ENCODE data around the gene RRP15. TPM values are rescaled to one million over a fixed set of nuclear protein-coding genes. Genes with fewer than 3 reads are reported as not detected.

The RRP15 gene
- total and polyA plus RNA-seq, 2 of the 13 experiments (the other 11 are each of a cell fraction or from before 2014, with no cell fraction given), result 2.1 to 37.5 TPM

DNA sequence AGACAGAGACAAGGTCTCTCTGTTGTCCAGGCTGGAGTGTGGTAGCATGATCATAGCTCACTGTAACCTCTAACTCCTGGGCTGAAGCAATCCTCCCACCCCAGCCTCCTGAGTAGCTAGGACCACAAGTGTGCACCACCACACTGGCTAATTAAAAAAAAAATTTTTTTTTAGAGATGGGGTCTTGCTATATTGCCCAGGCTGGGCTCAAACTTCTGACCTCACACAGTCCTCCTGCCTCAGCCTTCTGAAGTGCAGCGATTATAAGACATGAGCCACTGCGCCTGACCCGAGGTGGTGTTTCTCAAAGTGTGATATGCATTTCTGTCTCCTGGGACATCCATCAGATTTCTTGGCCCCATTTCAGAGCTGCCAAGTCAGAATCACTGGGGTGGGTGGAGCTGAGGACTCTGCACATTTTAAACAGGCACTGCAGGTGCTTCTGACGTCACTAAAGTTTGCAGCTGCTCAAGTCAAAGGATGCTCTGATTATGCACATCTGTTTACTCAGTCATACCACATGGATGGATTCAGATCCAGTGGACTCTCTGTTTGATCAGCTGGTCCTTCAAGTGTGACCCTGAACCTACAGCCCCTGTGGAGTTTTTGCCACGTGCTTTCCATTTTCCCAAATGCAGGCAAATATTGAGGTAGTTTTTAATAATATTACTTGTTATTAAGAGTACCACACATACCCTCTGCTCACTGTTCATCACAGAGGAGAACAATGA, 81.4 kb downstream of the RRP15 start (continued):
- TF ChIP-seq, protein P1, sequence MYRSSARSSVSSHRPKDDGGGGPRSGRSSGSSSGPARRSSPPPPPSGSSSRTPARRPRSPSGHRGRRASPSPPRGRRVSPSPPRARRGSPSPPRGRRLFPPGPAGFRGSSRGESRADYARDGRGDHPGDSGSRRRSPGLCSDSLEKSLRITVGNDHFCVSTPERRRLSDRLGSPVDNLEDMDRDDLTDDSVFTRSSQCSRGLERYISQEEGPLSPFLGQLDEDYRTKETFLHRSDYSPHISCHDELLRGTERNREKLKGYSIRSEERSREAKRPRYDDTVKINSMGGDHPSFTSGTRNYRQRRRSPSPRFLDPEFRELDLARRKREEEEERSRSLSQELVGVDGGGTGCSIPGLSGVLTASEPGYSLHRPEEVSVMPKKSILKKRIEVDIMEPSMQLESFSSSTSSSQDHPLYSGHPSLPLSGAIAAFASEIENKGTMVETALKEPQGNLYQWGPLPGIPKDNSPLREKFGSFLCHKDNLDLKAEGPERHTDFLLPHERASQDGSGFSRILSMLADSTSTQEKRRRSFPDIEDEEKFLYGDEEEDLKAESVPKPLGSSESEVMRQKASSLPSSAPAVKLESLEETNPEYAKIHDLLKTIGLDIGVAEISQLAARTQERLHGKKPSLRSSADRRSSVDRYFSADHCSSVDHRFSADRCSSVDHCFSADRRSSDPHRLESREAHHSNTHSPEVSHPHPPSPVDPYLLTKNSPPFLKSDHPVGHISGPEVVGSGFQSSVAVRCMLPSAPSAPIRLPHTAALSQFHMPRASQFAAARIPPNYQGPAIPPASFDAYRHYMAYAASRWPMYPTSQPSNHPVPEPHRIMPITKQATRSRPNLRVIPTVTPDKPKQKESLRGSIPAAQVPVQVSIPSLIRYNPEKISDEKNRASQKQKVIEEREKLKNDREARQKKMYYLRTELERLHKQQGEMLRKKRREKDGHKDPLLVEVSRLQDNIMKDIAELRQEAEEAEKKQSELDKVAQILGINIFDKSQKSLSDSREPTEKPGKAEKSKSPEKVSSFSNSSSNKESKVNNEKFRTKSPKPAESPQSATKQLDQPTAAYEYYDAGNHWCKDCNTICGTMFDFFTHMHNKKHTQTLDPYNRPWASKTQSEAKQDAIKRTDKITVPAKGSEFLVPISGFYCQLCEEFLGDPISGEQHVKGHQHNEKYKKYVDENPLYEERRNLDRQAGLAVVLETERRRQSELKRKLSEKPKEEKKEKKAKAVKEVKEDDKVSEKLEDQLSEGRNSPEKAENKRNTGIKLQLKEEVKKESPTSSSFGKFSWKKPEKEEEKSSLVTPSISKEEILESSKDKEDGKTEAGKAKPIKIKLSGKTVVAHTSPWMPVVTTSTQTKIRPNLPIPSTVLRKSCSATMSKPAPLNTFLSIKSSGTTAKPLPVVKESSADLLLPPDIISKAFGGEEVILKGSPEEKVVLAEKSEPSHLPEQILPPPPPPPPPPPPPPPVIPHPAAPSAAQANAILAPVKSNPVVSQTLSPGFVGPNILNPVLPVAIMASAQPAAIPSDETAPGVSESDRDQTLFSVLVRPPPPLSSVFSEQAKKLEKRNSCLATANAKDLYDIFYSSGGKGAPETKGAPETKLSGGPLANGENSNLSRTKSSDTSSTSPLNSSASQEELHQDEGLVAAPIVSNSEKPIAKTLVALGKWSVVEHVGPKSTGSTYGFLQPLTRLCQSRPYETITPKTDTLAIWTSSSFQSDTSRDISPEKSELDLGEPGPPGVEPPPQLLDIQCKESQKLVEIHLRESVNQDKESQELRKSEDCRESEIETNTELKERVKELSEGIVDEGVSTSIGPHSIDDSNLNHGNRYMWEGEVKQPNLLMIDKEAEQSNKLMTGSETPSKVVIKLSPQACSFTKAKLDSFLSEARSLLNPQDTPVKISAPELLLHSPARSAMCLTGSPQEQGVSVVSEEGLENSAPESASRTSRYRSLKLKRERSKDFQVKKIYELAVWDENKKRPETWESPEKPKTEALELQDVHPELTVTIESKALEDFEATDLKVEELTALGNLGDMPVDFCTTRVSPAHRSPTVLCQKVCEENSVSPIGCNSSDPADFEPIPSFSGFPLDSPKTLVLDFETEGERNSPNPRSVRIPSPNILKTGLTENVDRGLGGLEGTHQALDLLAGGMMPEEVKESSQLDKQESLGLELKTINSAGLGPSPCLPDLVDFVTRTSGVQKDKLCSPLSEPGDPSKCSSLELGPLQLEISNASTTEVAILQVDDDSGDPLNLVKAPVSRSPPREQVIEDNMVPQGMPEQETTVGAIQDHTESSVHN (CRISPR knock-in tag; IDR thresholded peaks at IDR 0.05), result no peak
- TF ChIP-seq HNF4G (IDR thresholded peaks at IDR 0.05; ENCODE audit: borderline replicate concordance, low read depth, low read length) (peak; percentile 26; the same call in 1 of the 2 replicates), HNF4G (CRISPR knock-in tag; IDR thresholded peaks at IDR 0.05; ENCODE audit: borderline replicate concordance, low read depth) (no peak), ZNF225 (CRISPR knock-in tag; IDR thresholded peaks at IDR 0.05) (no peak), TBX2 (CRISPR knock-in tag; IDR thresholded peaks at IDR 0.05; ENCODE audit: borderline replicate concordance) (0 out of 2 replicates have a peak, but pooled peaks have one; percentile 37), ATF2 (CRISPR knock-in tag; IDR thresholded peaks at IDR 0.05) (peak; percentile 38; the same call in 1 of the 2 replicates), SOX13 (IDR thresholded peaks at IDR 0.05) (no peak), SOX13 (CRISPR knock-in tag; conservative IDR thresholded peaks at IDR 0.05 in 1 of 2, IDR thresholded peaks at IDR 0.05 in 1 of 2) (peak in 1 of 2 experiments; percentile 50; a peak in 2 of 4 replicates), STAT5B (CRISPR knock-in tag; IDR thresholded peaks at IDR 0.05) (no peak), MXI1 (IDR thresholded peaks at IDR 0.05; ENCODE audit: borderline replicate concordance, low read depth, low read length) (peak; percentile 29; the same call in 1 of the 3 replicates), ZNF24 (IDR thresholded peaks at IDR 0.05) (no peak), IKZF5 (CRISPR knock-in tag; IDR thresholded peaks at IDR 0.05) (0 out of 2 replicates have a peak, but pooled peaks have one; percentile 9)
- TF ChIP-seq, protein P2, sequence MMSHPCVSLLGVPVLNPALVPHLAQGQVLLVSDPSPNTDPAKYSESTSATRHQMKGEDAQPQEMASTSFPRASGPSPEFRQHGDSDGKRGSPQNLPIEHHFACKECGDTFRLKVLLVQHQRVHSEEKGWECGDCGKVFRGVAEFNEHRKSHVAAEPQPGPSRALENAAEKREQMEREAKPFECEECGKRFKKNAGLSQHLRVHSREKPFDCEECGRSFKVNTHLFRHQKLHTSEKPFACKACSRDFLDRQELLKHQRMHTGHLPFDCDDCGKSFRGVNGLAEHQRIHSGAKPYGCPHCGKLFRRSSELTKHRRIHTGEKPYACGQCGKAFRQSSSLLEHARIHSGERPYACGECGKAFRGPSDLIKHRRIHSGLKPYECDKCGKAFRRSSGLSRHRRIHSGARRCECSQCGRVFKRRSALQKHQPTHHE (CRISPR knock-in tag; IDR thresholded peaks at IDR 0.05; ENCODE audit: borderline replicate concordance), result no peak
- TF ChIP-seq, protein P3, sequence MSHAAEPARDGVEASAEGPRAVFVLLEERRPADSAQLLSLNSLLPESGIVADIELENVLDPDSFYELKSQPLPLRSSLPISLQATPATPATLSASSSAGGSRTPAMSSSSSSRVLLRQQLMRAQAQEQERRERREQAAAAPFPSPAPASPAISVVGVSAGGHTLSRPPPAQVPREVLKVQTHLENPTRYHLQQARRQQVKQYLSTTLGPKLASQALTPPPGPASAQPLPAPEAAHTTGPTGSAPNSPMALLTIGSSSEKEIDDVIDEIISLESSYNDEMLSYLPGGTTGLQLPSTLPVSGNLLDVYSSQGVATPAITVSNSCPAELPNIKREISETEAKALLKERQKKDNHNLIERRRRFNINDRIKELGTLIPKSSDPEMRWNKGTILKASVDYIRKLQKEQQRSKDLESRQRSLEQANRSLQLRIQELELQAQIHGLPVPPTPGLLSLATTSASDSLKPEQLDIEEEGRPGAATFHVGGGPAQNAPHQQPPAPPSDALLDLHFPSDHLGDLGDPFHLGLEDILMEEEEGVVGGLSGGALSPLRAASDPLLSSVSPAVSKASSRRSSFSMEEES (CRISPR knock-in tag; IDR thresholded peaks at IDR 0.05), result peak; percentile 17; the same call in 1 of the 2 replicates

All from HepG2 (cell line).